GM18909 (cell line): ENCODE results near the gene KCTD4.
"Not testable (repeated sequence)": the region's sequence is repeated elsewhere in the genome, so short reads cannot be mapped to it uniquely, and the experiment has no call there.

Experiments
- ATAC-seq: cut with Tn5 transposase; IDR thresholded peaks from one replicate; pipeline ENCODE4 v1.9.1; 2021; ENCODE audit warnings: mild to moderate bottlenecking; ENCODE audit not compliant: unreplicated experiment, poor library complexity

The KCTD4 gene

GRCh38 chr13:45218689-45219088, 17.8 kb upstream of the KCTD4 start:
- ATAC-seq, result no peak

DNA sequence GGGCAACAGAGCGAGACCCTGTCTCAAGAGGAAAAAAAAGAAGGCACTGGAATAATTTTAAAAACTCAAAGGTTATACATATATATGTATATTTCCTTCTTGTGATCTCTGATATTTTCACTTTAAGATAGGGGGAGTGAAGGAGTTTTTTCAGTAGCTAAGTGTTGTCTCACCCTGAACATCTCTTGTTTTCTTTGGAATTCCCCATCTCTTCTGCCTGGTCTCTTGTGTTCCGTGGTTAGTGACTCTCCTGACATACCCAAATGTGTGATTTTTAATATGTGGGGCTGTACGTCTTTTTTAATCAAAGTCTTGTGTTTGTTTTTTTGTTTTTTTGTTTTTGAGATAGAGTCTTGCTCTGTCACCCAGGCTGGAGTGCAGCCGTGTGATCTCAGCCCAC, 15.3 kb upstream of the KCTD4 start:
- ATAC-seq, result no peak

GRCh38 chr13:45215392-45216077, 14.7 kb upstream of the KCTD4 start:
- ATAC-seq, result no peak

GRCh38 chr13:45209229-45209628, 8.4 kb upstream of the KCTD4 start:
- ATAC-seq, result no peak

- ATAC-seq, result no peak
Observed at GRCh38 chr13:45208132-45208531, 7.3 kb upstream of the KCTD4 start.

- no peak for ATAC-seq
Observed at GRCh38 chr13:45207319-45207718, 6.5 kb upstream of the KCTD4 start.

DNA sequence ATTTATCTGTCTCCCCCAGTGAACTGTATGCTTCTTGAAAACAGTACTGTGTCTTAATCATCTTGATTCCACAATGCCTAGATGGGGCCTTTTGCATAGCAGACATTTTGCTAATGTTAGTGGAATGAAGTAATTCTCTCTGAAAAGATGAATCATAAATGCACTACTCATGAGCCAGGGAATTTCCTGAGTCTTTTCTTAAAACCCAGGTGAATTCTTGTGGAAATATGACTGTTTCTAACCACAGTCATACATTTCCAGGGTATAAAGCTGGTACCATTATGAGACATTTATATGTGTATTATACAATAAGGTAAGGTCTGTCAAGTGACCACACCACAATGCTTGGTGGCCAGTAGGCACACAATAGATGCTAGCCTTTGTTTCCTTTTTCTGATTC, 5.5 kb upstream of the KCTD4 start:
- ATAC-seq, result no peak

DNA sequence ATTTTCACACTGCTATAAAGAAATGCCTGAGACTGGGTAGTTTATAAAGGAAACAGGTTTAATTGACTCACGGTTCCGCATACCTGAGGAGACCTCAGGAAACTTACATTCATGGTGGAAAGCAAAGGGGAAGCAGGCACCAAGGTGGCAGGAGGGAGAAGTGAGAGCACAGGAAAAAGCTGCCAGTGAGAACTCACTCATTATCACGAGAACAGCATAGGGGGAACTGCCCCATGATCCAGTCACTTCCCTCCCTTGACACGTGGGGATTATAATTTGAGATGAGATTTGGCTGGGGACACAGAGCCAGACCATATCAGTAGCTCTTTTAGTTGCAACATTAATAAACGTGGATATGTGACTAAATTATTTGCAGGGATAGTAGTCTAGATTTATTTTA, 4.3 kb upstream of the KCTD4 start:
- no peak for ATAC-seq

DNA sequence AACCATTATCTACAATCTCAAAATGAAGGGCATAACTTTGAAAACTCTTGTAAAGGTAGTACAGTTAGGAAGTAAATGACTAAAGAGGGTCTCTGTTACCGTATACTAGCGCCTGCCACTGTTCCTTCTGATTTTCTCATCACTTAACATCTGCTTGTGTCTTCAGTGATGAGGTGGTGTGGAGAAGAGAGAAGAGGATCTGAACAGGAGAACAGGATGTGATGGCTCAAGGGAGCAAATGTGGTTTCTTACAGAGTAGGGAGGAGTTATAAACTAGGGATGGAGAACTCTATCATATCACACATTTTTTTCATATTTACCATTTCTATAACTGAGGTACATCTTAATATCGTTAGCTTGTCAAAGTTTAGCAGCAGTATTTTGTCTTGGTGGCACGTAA, 1.1 kb downstream of the KCTD4 start:
- no peak for ATAC-seq

DNA sequence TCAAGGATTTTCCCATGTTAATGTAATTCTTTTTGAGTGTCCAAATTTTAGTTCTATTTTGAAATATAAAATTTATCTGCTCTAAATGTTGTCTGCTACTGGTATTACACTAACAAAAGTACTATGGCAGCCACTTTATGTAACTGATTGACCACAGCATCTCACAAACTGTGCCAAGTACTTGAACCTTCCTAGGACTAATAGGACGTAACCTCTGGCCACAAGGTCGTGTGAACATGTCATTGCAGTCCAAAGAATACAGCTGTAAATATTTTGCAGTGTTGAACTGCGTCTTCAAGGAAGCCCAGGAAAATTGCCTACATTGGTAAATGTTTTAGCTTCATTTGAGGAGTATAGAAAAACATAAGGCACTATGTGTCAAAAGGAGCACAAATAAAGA, 1.9 kb downstream of the KCTD4 start:
- ATAC-seq, result no peak

GRCh38 chr13:45198041-45198440, 2.8 kb downstream of the KCTD4 start:
- no peak for ATAC-seq

GRCh38 chr13:45196622-45197021, 4.2 kb downstream of the KCTD4 start:
- no peak for ATAC-seq

DNA sequence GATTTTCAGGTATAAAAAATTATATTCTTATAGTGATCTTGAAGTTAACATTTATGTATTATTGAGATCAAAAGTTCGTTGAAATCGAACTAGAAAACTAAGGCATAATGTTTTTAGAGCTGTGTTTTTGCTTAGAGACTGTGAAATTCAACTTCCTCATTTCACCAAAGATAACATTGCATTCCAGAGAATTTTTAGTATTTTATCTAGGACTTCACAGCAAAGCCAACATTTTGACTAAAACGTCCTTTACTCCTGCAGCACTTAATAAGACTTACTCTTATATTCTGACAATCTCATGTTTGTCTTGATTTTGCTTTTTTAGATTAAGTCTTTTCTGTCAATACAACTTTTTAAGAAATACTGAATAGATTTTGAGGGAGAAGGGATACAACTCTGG, 4.7 kb downstream of the KCTD4 start:
- ATAC-seq, result no peak

DNA sequence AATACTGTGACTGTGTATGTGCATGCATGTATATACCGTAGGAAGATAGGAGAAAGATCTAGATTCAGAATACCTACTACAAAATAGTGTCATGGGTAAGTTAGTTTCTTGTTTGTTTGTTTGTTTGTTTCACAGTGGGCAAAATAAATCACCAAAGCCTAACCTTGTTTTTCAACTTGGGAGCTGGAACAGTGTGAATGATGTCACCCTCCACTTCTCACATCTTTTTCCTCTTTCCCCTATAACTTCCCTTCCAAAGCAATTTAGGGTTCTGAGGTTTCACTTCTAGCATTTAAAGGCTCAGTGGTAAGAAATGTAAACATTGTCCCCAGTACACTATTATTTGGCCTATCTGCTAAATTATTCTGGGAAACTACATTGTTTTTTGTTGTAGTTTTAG, 5.4 kb downstream of the KCTD4 start:
- ATAC-seq, result no peak

GRCh38 chr13:45194081-45194939, 6.5 kb downstream of the KCTD4 start:
- no peak for ATAC-seq

DNA sequence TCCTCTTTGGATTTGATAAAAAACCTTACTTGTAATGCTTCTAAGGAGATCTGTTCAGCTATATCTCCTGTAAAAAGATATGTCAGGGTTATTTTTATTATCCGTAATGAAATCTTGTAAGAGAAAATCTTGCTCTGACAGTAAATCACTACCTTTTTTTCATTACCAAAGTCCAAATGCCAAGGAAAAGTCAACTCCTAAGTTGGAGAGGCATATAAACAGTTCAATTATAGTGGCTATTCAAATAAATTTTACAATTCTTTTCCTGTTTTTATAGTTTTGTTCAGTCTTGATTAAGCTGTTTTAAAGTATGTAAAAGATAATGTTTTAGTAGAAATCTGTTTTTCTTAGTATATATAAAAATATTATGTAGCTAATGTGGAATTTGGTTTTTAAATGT, 9.0 kb downstream of the KCTD4 start:
- no peak for ATAC-seq

GRCh38 chr13:45189511-45189910, 11.3 kb downstream of the KCTD4 start:
- not testable (repeated sequence) for ATAC-seq

DNA sequence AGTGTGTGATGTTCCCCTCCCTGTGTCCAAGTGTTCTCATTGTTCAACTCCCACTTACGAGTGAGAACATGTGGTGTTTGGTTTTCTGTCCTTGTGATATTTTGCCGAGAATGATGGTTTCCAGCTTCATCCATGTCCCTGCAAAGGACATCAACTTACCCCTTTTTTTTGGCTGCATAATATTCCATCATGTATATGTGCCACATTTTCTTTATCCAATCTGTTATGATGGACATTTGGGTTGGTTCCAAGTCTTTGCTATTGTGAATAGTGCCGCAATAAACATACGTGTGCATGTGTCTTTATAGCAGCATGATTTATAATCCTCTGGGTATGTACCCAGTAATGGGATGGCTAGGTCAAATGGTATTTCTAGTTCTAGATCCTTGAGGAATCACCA, 11.8 kb downstream of the KCTD4 start:
- not testable (repeated sequence) for ATAC-seq

- no peak for ATAC-seq
Observed at GRCh38 chr13:45185286-45185685, 15.6 kb downstream of the KCTD4 start.

DNA sequence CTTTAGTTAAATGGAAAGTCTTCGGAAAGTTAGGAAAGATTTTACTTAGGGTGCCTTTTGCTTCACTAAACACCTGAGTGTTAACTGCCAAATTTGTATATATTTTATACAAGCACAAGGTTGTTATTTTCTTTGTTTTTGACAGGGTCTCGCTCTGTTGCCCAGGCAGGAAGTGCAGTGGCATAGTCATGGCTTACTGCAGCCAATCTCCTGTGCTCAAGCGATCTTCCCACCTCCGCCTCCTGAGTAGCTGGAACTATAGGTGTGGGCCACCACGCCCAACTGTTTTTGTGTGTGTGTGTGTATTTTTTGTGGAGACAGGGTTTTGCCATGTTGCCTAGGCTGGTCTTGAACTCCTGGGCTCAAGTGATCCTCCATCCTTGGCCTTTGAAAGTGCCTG, 16.2 kb downstream of the KCTD4 start:
- ATAC-seq, result no peak

GRCh38 chr13:45180713-45181601, 19.9 kb downstream of the KCTD4 start:
- no peak for ATAC-seq
